GM19438 (cell line): ENCODE results near the gene BANP.
A peak's percentile ranks its signal among the peaks of the same experiment; 100 is the strongest.

Experiments
- ATAC-seq: cut with Tn5 transposase; IDR thresholded peaks from one replicate; pipeline ENCODE4 v1.9.1; 2021; ENCODE audit warnings: low read depth; ENCODE audit not compliant: unreplicated experiment

The BANP gene

GRCh38 chr16:88062341-88063210 lies 111.3 kb downstream of the BANP start:
- ATAC-seq = no peak

GRCh38 chr16:88063211-88063773 lies 112.1 kb downstream of the BANP start:
- no peak for ATAC-seq

GRCh38 chr16:88064011-88064888 lies 113.0 kb downstream of the BANP start:
- ATAC-seq = no peak

- ATAC-seq = no peak
Measured at GRCh38 chr16:88064889-88065746, 113.9 kb downstream of the BANP start.

- no peak for ATAC-seq
Measured at GRCh38 chr16:88065747-88066142, 114.5 kb downstream of the BANP start.

- ATAC-seq = no peak
Measured at GRCh38 chr16:88066234-88066633, 115.0 kb downstream of the BANP start.

GRCh38 chr16:88066680-88067529 lies 115.7 kb downstream of the BANP start:
- no peak for ATAC-seq

- ATAC-seq = no peak
Measured at GRCh38 chr16:88067530-88068411, 116.5 kb downstream of the BANP start.

GRCh38 chr16:88068476-88069396 lies 117.5 kb downstream of the BANP start:
- no peak for ATAC-seq

- peak; percentile 96 for ATAC-seq
Measured at GRCh38 chr16:88069397-88070168, 118.3 kb downstream of the BANP start.

GRCh38 chr16:88070341-88070740 lies 119.1 kb downstream of the BANP start:
- no peak for ATAC-seq

GRCh38 chr16:88070989-88071625 lies 119.9 kb downstream of the BANP start:
- no peak for ATAC-seq

GRCh38 chr16:88071908-88072307 lies 120.7 kb downstream of the BANP start:
- ATAC-seq = no peak

GRCh38 chr16:88072571-88073001 lies 121.4 kb downstream of the BANP start:
- no peak for ATAC-seq

GRCh38 chr16:88073201-88073721 lies 122.0 kb downstream of the BANP start:
- ATAC-seq = no peak

GRCh38 chr16:88074041-88074440 lies 122.8 kb downstream of the BANP start:
- ATAC-seq = no peak
